K562 (cell line): ENCODE data around the gene KDF1. TPM values are rescaled to one million over a fixed set of nuclear protein-coding genes. Genes with fewer than 3 reads are reported as not detected.

Source experiments
- ATF4 ChIP-seq: fragments of 450-650 bp; formaldehyde crosslinking; IDR thresholded peaks from 2 replicates; pipeline ENCODE4 v1.4.0; 2022; ENCODE audit warnings: mild to moderate bottlenecking, moderate library complexity
- CREB3 ChIP-seq: fragments of 450-650 bp; conservative IDR thresholded peaks from 2 replicates; pipeline ENCODE4 v1.6.1; 2016; ENCODE audit warnings: missing genetic modification characterization, low read depth, mild to moderate bottlenecking, missing compliant biosample characterization, moderate library complexity
- CREM ChIP-seq: IDR thresholded peaks from 2 replicates; pipeline ENCODE4 v1.6.1; 2014; ENCODE audit warnings: antibody characterized with exemption, low read depth
- CUX1 ChIP-seq: fragments of 200-800 bp; sonication (Bioruptor generic); IDR thresholded peaks from 2 replicates; pipeline ENCODE4 v1.6.1; 2016; ENCODE audit warnings: missing genetic modification characterization, missing compliant biosample characterization
- IFI16 ChIP-seq: fragments of 250-450 bp; sonication (Bioruptor Pico); IDR thresholded peaks from 2 replicates; pipeline ENCODE4 v2.1.2; 2022; ENCODE audit warnings: mild to moderate bottlenecking, inconsistent platforms
- MBD1 ChIP-seq: fragments of 250-450 bp; sonication (Bioruptor Pico); IDR thresholded peaks from 2 replicates; pipeline ENCODE4 v1.8.0; 2022; ENCODE audit warnings: inconsistent platforms
- MECOM ChIP-seq: fragments of 250-450 bp; sonication (Bioruptor Pico); IDR thresholded peaks from 2 replicates; pipeline ENCODE4 v1.8.0; 2022; ENCODE audit warnings: inconsistent platforms
- MEIS2 ChIP-seq: fragments of 450-650 bp; IDR thresholded peaks from 2 replicates; pipeline ENCODE4 v1.6.1; 2014; ENCODE audit warnings: mild to moderate bottlenecking; ENCODE audit not compliant: partially characterized antibody
- NR2C1 ChIP-seq, 2 experiments: fragments of 450-650 bp; IDR thresholded peaks; 2 replicates each; pipeline ENCODE4 v1.6.1; 2017; ENCODE audit warnings: mild to moderate bottlenecking in 2 of 2, antibody characterized with exemption in 1 of 2, inconsistent platforms in 1 of 2, missing compliant biosample characterization in 1 of 2, missing genetic modification characterization in 1 of 2
- PTRF ChIP-seq: fragments of 450-650 bp; IDR thresholded peaks from 2 replicates; pipeline ENCODE4 v1.6.1; 2016; ENCODE audit warnings: mild to moderate bottlenecking, missing genetic modification characterization, missing compliant biosample characterization
- SMARCC2 ChIP-seq: fragments of 450-650 bp; IDR thresholded peaks from 2 replicates; pipeline ENCODE4 v1.6.1; 2017; ENCODE audit warnings: antibody characterized with exemption, moderate library complexity, mild to moderate bottlenecking, low read depth
- ZNF121 ChIP-seq: sonication (generic); formaldehyde crosslinking; conservative IDR thresholded peaks from 2 replicates; pipeline ENCODE4 v1.8.0; 2022; ENCODE audit warnings: missing genetic modification reagents
- ZNF518B ChIP-seq: fragments of 250-450 bp; sonication (Bioruptor Pico); IDR thresholded peaks from 2 replicates; pipeline ENCODE4 v1.5.0; 2021; ENCODE audit warnings: mild to moderate bottlenecking, moderate library complexity
- polyA plus RNA-seq, 8 experiments: library from polyadenylated mRNA; depleted of rRNA in 4 of 8; stranded (reverse) in 5 of 8; unstranded in 3 of 8; fragments of >200 nt; fragmentation: Nextera tagmentation in 2 of 8; fragmentation: Illumina TruSeq in 1 of 8; extraction: Ambion mirVana in 2 of 8; extraction: Trizol in 1 of 8; gene quantifications; 2 replicates each; pipeline versions ENCODE4 v1.2.1 to v1.2.3, GENCODE V29; 2011 to 2014; ENCODE audit warnings: inconsistent platforms in 1 of 8, missing spikeins in 1 of 8
- total RNA-seq, 7 experiments: library from RNA; depleted of rRNA in 6 of 7; stranded (reverse); fragments of >200 nt in 6 of 7; fragmentation: Illumina TruSeq in 2 of 7; extraction: Trizol in 2 of 7; gene quantifications; 2 replicates each; pipeline versions ENCODE4 v1.2.1 to v1.2.3, GENCODE V29; 2011 to 2021; ENCODE audit warnings: low replicate concordance in 1 of 7

The KDF1 gene
- total and polyA plus RNA-seq, 9 of the 15 experiments (the other 6 are each of a cell fraction or from before 2014, with no cell fraction given) = 0.38 to 1.9 (median 0.83) TPM

GRCh38 chr1:26900815-26901511 lies 59.3 kb downstream of the KDF1 start (continued):
- TF ChIP-seq PTRF (peak; percentile 52; the same call in 1 of the 2 replicates), MBD1 (0 out of 2 replicates have a peak, but pooled peaks have one; percentile 73), MECOM (CRISPR knock-in tag) (peak; percentile 43), ZNF518B (0 out of 2 replicates have a peak, but pooled peaks have one; percentile 28), CREB3 (peak; percentile 43; the same call in 1 of the 2 replicates), IFI16 (CRISPR knock-in tag) (no peak), CREM (no peak), NR2C1 (IDR thresholded peaks at IDR 0.05) (no peak), NR2C1 (tag; IDR thresholded peaks at IDR 0.05) (0 out of 2 replicates have a peak, but pooled peaks have one; percentile 3), MEIS2 (no peak), ZNF121 (peak; percentile 90), CUX1 (CRISPR knock-in tag) (peak; percentile 55; the same call in 1 of the 2 replicates), ATF4 (CRISPR knock-in tag) (peak; percentile 52; the same call in 1 of the 2 replicates), SMARCC2 (0 out of 2 replicates have a peak, but pooled peaks have one; percentile 33)
